Stimulated activated CD8-positive, alpha-beta memory T cell treated with anti-CD3 and anti-CD28 coated beads, Interleukin-2, amount 100 ng/mL, for 48 hours (primary cell): ENCODE data around the gene TASP1.

Experiments
- DNase-seq, 2 donors: peaks; one replicate each; pipeline ENCODE4 v3.0.0-alpha.2; 2020; ENCODE audit warnings: low read depth in 2 of 2

The TASP1 gene

DNA sequence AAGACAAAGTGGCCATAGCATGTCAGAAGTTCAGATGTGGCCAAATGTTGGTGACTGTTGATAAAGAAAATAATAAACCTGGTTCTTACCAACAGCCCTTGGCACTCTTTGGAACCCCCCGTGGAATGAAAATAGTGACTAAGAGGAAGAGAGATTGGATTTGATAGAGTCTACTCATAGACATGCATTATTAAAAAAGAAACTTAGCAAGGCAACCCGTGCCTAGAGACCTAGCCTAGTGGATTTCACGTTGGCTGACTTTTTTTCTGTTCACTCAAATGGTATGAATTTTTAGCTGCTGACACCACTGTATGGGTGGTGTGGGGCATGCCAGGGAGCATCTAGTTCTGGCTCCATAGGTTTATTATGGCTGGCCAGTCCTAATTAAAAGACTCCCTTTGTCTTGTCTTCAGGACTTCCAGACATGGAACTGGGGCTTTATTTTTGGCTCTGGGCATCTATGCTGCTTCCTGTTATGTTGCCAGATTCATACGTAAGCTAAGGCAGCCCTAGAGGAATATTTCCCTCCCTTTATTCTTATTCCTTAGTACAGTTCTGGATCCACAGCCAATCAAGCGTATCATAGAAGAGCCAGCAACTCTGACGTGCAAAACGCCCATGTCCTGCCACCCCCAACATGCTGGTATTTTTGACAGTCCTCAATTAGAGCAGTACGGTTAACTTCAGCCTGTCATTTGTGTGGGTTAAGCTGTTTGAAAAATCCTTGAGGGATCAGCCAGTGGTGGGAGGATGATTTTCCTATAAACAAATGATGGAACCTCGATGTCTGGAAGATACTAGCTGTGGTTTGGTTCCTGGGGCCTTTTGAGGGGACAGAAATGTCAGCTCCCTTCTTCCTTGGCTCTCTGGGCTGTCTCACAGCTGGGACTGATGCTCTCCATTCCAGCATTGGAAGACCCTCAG is 290.2 kb downstream of the TASP1 start:
- no peak for DNase-seq

DNA sequence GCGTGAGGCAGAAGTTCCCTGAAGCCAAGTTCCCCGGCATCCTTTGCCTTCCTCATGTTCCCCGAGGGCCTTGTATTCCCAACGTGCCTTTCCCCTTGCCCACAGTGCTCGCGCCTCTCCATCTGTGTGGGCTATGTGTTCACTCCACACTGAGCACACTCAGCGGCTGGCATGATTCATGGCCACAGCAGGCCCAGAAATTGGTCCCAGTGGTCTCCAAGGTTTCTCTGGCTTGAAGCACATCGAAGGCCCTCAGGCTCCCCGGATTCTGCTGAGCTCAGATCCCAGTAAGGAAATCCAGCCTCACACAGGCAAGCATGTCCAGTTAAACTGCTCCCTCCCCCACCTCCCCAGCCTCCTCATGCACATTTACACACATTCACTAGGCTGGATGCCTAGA is 294.1 kb downstream of the TASP1 start:
- DNase-seq = no peak

DNA sequence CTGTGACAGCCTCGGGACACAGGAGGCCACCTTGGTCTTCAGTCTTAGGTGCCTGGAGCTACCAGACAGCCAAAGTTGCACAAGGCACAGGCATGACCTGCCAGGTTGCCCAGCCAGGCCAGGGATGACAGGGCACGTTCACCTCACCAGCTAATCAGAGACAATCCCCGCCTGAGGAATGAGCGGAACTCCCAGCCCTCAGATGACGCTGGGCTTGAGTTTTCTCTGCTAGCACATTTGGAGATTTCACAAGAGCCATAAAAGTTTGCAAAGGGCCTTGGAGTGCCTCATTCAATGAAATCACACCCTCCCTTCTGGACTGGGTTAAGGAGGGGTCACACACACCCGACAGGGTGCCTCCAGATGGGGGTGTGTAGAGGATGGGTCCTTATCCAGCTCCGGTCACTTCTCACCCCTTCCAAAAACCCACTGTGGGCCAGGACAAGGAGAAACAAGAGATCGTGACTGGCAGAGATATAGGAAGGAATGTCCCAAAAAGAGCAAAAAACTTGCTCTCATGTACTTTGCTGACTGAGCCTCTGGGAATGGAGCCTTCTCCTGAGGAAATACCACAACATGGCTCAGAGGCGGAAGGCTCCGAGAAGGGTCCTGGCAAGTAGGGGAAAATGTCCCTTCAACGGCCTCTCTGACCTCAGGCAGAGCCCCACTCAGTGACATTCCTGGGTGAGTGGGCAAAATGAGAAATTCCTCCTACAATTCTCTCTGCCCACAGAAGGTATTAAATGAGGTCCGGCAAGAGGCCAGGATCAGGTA is 296.1 kb downstream of the TASP1 start:
- DNase-seq = no peak

DNA sequence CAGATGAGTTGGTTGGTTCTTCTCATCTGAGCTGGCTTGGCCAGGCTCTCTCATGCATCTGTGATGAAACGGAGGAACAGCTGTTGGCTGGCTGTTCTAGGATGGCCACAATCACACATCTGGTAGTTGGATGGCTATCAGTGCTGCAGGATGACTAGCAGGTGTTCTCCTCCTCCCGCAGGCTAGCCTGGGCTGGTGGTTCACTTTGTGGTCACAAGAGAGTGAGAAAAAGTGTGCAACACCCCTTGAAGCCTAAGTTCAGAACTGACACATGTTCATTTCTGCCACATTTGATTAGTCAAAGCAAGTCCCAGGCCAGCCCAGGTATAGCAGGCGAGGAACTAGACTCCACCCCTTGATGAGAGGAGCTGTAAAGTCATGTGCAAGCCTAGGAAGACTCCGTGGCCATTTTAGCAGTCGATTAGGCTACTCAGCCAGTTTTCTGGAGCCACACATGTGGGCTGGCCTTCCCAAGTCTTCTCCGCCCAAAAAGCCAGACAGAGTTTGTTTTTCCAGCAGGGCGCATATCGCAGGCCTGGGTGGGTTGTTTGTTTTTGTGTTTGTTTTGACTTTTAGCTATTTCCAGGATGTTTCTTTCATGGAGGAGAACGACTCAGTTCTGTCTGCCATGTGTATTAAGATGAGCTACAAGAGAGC is 296.9 kb downstream of the TASP1 start:
- DNase-seq = no peak

GRCh38 chr20:13340088-13340487 is 298.6 kb downstream of the TASP1 start:
- no peak for DNase-seq
